H1 (cell line): ENCODE results near the gene LYRM4.

Experiments used
- BCL11A ChIP-seq, 2 experiments: IDR thresholded peaks; one replicate each; pipeline ENCODE4 v1.6.1; 2011; ENCODE audit warnings: low read depth in 2 of 2, low read length in 2 of 2, mild to moderate bottlenecking in 2 of 2
- CHD2 ChIP-seq: IDR thresholded peaks from 2 replicates; pipeline ENCODE4 v1.6.1; 2012; ENCODE audit warnings: low read length, improper control_type of control experiment
- EZH2 ChIP-seq: fragments of 200-600 bp; sonication (generic); IDR thresholded peaks from 2 replicates; pipeline ENCODE4 v1.7.1; 2012; ENCODE audit warnings: low read depth, mild to moderate bottlenecking, moderate library complexity, low read length, inconsistent platforms; ENCODE audit not compliant: severe bottlenecking
- JUN ChIP-seq: IDR thresholded peaks from 2 replicates; pipeline ENCODE4 v1.6.1; 2011; ENCODE audit warnings: low read depth, mild to moderate bottlenecking, improper control_type of control experiment, low read length
- KDM1A ChIP-seq: fragments of 200-600, 300-600 bp; sonication (generic); IDR thresholded peaks from 2 replicates; pipeline ENCODE4 v1.7.1; 2016; ENCODE audit warnings: mild to moderate bottlenecking, low read length, borderline replicate concordance
- POLR2A ChIP-seq, 2 experiments: IDR thresholded peaks; 1 replicate in 1 of 2; 2 replicates in 1 of 2; pipeline ENCODE4 v1.6.1; 2011; ENCODE audit warnings: low read depth in 2 of 2, low read length in 2 of 2, mild to moderate bottlenecking in 2 of 2; ENCODE audit errors: control extremely low read depth in 1 of 2
- POLR2AphosphoS5 ChIP-seq: IDR thresholded peaks from 2 replicates; pipeline ENCODE4 v1.6.1; 2011; ENCODE audit warnings: low read depth, low read length
- RAD21 ChIP-seq, 2 experiments: IDR thresholded peaks in 1 of 2; conservative IDR thresholded peaks in 1 of 2; 2 replicates each; pipeline ENCODE4 v1.6.1; 2011; ENCODE audit warnings: low read depth in 2 of 2, low read length in 2 of 2, improper control_type of control experiment in 1 of 2, inconsistent platforms in 1 of 2, mild to moderate bottlenecking in 1 of 2, moderate library complexity in 1 of 2
- SRF ChIP-seq: IDR thresholded peaks from 2 replicates; pipeline ENCODE4 v1.6.1; 2011; ENCODE audit warnings: mild to moderate bottlenecking, low read depth, low read length, moderate library complexity
- TAF1 ChIP-seq: IDR thresholded peaks from 2 replicates; pipeline ENCODE4 v1.6.1; 2011; ENCODE audit warnings: mild to moderate bottlenecking, low read depth, low read length
- TF ChIP-seq, protein P1 (sequence below), 3 experiments: IDR thresholded peaks; 1 replicate in 2 of 3; 2 replicates in 1 of 3; pipeline versions ENCODE4 v1.5.1 to v1.6.1; 2011; ENCODE audit warnings: low read length in 3 of 3, mild to moderate bottlenecking in 3 of 3, inconsistent platforms in 2 of 3, low read depth in 1 of 3, moderate library complexity in 1 of 3; ENCODE audit not compliant: insufficient read depth in 1 of 3; ENCODE audit errors: control extremely low read depth in 1 of 3
- TF ChIP-seq, protein P2 (sequence below): IDR thresholded peaks from 2 replicates; pipeline ENCODE4 v1.6.1; 2012; ENCODE audit warnings: inconsistent platforms
- TF ChIP-seq, protein P3 (sequence below): IDR thresholded peaks from 2 replicates; pipeline ENCODE4 v1.6.1; 2011; ENCODE audit warnings: low read length, improper control_type of control experiment
- TF ChIP-seq, protein P4 (sequence below): IDR thresholded peaks from 2 replicates; pipeline ENCODE4 v1.6.1; 2011; ENCODE audit warnings: low read depth, mild to moderate bottlenecking, low read length; ENCODE audit not compliant: insufficient read depth

DNA sequence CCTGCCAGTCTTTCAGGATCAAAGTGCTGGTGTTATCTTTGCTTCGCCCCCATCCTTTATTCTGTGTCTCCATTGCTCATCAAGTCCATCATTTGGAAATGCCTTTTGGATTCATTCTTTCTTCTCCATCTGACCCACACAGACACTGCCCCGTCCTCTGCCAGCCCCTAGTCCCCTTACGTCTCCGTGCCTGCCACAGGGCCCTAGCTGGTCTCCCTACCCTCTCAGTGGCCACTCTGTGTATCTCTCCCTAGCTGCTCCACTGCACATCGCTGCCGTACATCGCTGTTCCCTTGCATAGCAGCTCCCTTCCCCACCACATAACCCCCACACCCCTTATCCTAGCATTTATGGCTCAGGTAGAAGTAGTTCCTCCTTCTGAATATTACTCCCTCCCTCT lies 159.9 kb downstream of the LYRM4 start:
- TF ChIP-seq, protein P1, sequence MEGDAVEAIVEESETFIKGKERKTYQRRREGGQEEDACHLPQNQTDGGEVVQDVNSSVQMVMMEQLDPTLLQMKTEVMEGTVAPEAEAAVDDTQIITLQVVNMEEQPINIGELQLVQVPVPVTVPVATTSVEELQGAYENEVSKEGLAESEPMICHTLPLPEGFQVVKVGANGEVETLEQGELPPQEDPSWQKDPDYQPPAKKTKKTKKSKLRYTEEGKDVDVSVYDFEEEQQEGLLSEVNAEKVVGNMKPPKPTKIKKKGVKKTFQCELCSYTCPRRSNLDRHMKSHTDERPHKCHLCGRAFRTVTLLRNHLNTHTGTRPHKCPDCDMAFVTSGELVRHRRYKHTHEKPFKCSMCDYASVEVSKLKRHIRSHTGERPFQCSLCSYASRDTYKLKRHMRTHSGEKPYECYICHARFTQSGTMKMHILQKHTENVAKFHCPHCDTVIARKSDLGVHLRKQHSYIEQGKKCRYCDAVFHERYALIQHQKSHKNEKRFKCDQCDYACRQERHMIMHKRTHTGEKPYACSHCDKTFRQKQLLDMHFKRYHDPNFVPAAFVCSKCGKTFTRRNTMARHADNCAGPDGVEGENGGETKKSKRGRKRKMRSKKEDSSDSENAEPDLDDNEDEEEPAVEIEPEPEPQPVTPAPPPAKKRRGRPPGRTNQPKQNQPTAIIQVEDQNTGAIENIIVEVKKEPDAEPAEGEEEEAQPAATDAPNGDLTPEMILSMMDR (IDR thresholded peaks at IDR 0.05; ENCODE audit: control extremely low read depth in 1 of 3, insufficient read depth in 1 of 3, low read depth in 1 of 3, low read length in 3 of 3), result no peak
- TF ChIP-seq RAD21 (IDR thresholded peaks at IDR 0.05 in 1 of 2, conservative IDR thresholded peaks at IDR 0.05 in 1 of 2; ENCODE audit: low read depth in 2 of 2, low read length in 2 of 2), result no peak
- TF ChIP-seq, protein P2, sequence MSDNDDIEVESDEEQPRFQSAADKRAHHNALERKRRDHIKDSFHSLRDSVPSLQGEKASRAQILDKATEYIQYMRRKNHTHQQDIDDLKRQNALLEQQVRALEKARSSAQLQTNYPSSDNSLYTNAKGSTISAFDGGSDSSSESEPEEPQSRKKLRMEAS, result no peak
- no peak for TF ChIP-seq POLR2A (IDR thresholded peaks at IDR 0.05; ENCODE audit: control extremely low read depth in 1 of 2, low read depth in 2 of 2, low read length in 2 of 2)
- TF ChIP-seq, protein P3, sequence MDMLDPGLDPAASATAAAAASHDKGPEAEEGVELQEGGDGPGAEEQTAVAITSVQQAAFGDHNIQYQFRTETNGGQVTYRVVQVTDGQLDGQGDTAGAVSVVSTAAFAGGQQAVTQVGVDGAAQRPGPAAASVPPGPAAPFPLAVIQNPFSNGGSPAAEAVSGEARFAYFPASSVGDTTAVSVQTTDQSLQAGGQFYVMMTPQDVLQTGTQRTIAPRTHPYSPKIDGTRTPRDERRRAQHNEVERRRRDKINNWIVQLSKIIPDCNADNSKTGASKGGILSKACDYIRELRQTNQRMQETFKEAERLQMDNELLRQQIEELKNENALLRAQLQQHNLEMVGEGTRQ, result no peak
- no peak for TF ChIP-seq JUN
- TF ChIP-seq CHD2, result no peak
- TF ChIP-seq POLR2AphosphoS5, result no peak
- no peak for TF ChIP-seq KDM1A
- TF ChIP-seq, protein P4, sequence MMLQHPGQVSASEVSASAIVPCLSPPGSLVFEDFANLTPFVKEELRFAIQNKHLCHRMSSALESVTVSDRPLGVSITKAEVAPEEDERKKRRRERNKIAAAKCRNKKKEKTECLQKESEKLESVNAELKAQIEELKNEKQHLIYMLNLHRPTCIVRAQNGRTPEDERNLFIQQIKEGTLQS, result no peak
- no peak for TF ChIP-seq EZH2
- no peak for TF ChIP-seq TAF1
- TF ChIP-seq SRF, result no peak
- no peak for TF ChIP-seq BCL11A (IDR thresholded peaks at IDR 0.05; ENCODE audit: low read depth in 2 of 2, low read length in 2 of 2)
